Right lobe of liver (tissue), 4 donors: ENCODE data around the gene ALDH1L1.

Source experiments
- POLR2A ChIP-seq: fragments of 450-650 bp; IDR thresholded peaks from one replicate; pipeline ENCODE4 v1.6.1; 2017; ENCODE audit warnings: antibody characterized with exemption, mild to moderate bottlenecking
- TF ChIP-seq, protein P1 (sequence below), 4 donors: fragments of 200-600 bp in 3 of 4; fragments of 450-650 bp in 1 of 4; IDR thresholded peaks; one replicate each; pipeline versions ENCODE4 v1.5.1 to v1.8.0; 2016 to 2022; ENCODE audit warnings: antibody characterized with exemption in 4 of 4, mild to moderate bottlenecking in 2 of 4
- donor health status: DM: no; HTN: no; CAD: no.
- donor health status: DM: no; HTN: no; CAD: no.
- donor health status: DM: no; HTN: yes; CAD: no.

DNA sequence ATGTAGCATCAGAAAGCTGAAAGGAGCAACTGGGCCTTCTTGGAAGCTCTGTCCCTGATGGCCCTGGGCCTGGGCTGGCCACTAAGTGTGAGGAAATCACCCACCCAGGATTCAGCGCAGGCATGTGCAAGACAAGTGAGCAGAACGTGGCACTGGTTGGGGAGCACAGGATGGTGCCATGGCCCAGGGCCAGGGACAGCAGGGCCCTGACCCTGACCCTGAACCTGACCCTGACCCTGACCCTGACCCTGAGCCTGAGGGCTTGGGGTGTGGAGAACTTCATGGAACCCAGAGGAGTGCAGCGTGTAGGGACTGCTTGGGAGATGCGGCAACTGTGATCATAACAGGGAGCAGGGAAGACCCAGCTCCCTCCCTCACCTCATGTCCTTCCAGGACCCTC lies 5.9 kb upstream of the ALDH1L1 start:
- TF ChIP-seq, protein P1, sequence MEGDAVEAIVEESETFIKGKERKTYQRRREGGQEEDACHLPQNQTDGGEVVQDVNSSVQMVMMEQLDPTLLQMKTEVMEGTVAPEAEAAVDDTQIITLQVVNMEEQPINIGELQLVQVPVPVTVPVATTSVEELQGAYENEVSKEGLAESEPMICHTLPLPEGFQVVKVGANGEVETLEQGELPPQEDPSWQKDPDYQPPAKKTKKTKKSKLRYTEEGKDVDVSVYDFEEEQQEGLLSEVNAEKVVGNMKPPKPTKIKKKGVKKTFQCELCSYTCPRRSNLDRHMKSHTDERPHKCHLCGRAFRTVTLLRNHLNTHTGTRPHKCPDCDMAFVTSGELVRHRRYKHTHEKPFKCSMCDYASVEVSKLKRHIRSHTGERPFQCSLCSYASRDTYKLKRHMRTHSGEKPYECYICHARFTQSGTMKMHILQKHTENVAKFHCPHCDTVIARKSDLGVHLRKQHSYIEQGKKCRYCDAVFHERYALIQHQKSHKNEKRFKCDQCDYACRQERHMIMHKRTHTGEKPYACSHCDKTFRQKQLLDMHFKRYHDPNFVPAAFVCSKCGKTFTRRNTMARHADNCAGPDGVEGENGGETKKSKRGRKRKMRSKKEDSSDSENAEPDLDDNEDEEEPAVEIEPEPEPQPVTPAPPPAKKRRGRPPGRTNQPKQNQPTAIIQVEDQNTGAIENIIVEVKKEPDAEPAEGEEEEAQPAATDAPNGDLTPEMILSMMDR (IDR thresholded peaks at IDR 0.05) = no peak
- no peak for TF ChIP-seq POLR2A
